ENCODE results near the gene ITGB5. TPM values are rescaled to one million over a fixed set of nuclear protein-coding genes. Genes with fewer than 3 reads are reported as not detected.
A peak's percentile ranks its signal among the peaks of the same experiment; 100 is the strongest.

The ITGB5 gene
- total RNA-seq, 1 experiment from 2014 or later = 132 TPM

DNA sequence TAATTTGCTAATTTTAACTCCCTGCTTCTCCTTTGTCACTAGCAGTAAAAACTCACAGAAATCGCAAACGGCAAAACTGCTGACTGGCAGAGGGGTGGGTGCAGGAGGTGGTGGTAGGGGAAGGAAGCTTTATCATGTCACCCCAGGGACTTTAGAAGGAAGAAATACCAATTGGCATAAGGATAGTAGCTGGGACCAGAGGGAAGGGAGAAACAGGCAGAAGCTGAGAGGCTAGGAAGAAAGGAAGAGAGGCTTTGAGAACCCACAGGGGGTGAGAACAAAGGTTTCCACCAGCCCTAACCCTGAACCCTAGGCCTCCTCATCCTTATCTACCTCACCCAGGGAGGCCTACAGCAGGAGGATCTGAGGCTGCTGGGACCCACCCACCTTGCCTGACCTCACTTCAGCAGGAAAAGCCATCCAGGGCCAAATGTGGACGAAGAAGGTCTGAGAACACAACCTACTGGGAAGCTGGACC, 10.7 kb downstream of the ITGB5 start:
- no peak for TF ChIP-seq CTCF (IDR thresholded peaks at IDR 0.05; ENCODE audit: insufficient read depth in 1 of 2, low read depth in 1 of 2, low read length in 1 of 2, severe bottlenecking in 1 of 2, unreplicated experiment in 1 of 2)

GRCh38 chr3:124873226-124873625, 13.9 kb downstream of the ITGB5 start:
- no peak overlapping the region for H3K4me3 Mint-ChIP-seq (ENCODE audit: unreplicated experiment)
- no peaks in the 10 kb centered on the region for H3K36me3 ChIP-seq (ENCODE audit: control insufficient read depth, insufficient read depth, low read length)
- POLR2A ChIA-PET = no interaction called here
- peaks cover 15% of the 10 kb centered on the region for H3K4me1 Mint-ChIP-seq (ENCODE audit: low read depth, unreplicated experiment)
- CTCF ChIA-PET = no interaction called here
- BruUV-seq (replicated peaks) = no TSS peak
- DNase-seq = no peak
- H3K36me3 Mint-ChIP-seq (ENCODE audit: insufficient read depth, unreplicated experiment) = peaks cover 9% of the 10 kb centered on the region
- H3K27ac Mint-ChIP-seq (ENCODE audit: unreplicated experiment) = no peak overlapping the region
- peaks cover 11% of the 10 kb centered on the region for H3K4me1 ChIP-seq
- H3K4me3 ChIP-seq (ENCODE audit: low read depth, low read length) = no peak overlapping the region
- no peaks in the 10 kb centered on the region for H3K27me3 Mint-ChIP-seq (ENCODE audit: insufficient read depth, unreplicated experiment)
- intact Hi-C loops (cut with micrococcal nuclease; ENCODE audit: unreplicated experiment) = no loop called here
- H3K9me3 Mint-ChIP-seq (ENCODE audit: unreplicated experiment) = no peaks in the 10 kb centered on the region
- no peaks in the 10 kb centered on the region for H3K9me3 ChIP-seq
- TF ChIP-seq CTCF (IDR thresholded peaks at IDR 0.05; ENCODE audit: insufficient read depth in 1 of 2, low read depth in 1 of 2, low read length in 1 of 2, severe bottlenecking in 1 of 2, unreplicated experiment in 1 of 2) = no peak
- H3K27me3 ChIP-seq (replicated peaks; ENCODE audit: control insufficient read depth, insufficient read depth, low read length) = no peaks in the 10 kb centered on the region

More for the DNA sequence above, 10.7 kb downstream of the ITGB5 start:
- Mint-ChIP-seq H3K4me3 (ENCODE audit: unreplicated experiment) (no peak overlapping the region), H3K4me1 (ENCODE audit: low read depth, unreplicated experiment) (peaks cover 32% of the 10 kb centered on the region), H3K27ac (ENCODE audit: unreplicated experiment) (no peak overlapping the region), H3K36me3 (ENCODE audit: insufficient read depth, unreplicated experiment) (no peaks in the 10 kb centered on the region), H3K9me3 (ENCODE audit: unreplicated experiment) (no peaks in the 10 kb centered on the region), H3K27me3 (ENCODE audit: insufficient read depth, unreplicated experiment) (no peaks in the 10 kb centered on the region)
- Histone ChIP-seq H3K36me3 (ENCODE audit: control insufficient read depth, insufficient read depth, low read length) (no peaks in the 10 kb centered on the region), H3K4me1 (peaks cover 22% of the 10 kb centered on the region), H3K9me3 (no peaks in the 10 kb centered on the region), H3K27me3 (replicated peaks; ENCODE audit: control insufficient read depth, insufficient read depth, low read length) (no peaks in the 10 kb centered on the region), H3K4me3 (ENCODE audit: low read depth, low read length) (no peak overlapping the region)
- POLR2A ChIA-PET = no interaction called here
- intact Hi-C loops (cut with micrococcal nuclease; ENCODE audit: unreplicated experiment) = no loop called here
- CTCF ChIA-PET = no interaction called here
- DNase-seq = no peak
- no TSS peak for BruUV-seq (replicated peaks)

DNA sequence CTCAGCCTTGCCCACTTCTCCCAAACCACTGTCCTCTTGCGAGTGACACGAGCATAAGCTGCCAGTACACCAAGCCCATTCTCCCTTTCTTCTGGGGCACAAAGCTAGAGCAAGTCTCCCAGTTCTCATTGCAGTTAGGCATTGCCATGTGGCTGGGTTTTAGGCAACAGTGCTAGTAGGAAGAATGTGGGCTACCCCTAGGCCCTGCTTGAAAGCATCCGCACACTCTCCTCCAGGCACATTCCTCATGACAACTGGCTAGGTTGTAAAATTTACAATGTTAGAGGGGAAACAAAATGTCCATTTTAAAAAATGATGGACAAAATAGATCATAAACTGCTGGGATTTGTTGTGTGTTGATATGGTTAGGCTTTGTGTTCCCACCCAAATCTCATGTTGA, 19.7 kb downstream of the ITGB5 start:
- Histone ChIP-seq H3K4me3 (ENCODE audit: low read depth, low read length) (no peak overlapping the region), H3K9me3 (no peaks in the 10 kb centered on the region), H3K27me3 (replicated peaks; ENCODE audit: control insufficient read depth, insufficient read depth, low read length) (no peaks in the 10 kb centered on the region), H3K36me3 (ENCODE audit: control insufficient read depth, insufficient read depth, low read length) (no peaks in the 10 kb centered on the region), H3K4me1 (no peaks in the 10 kb centered on the region)
- DNase-seq = no peak
- Mint-ChIP-seq H3K9me3 (ENCODE audit: unreplicated experiment) (no peaks in the 10 kb centered on the region), H3K27me3 (ENCODE audit: insufficient read depth, unreplicated experiment) (no peaks in the 10 kb centered on the region), H3K36me3 (ENCODE audit: insufficient read depth, unreplicated experiment) (peaks cover 9% of the 10 kb centered on the region), H3K4me3 (ENCODE audit: unreplicated experiment) (no peak overlapping the region), H3K4me1 (ENCODE audit: low read depth, unreplicated experiment) (no peaks in the 10 kb centered on the region), H3K27ac (ENCODE audit: unreplicated experiment) (peak overlapping the region; percentile 48)
- TF ChIP-seq CTCF (IDR thresholded peaks at IDR 0.05; ENCODE audit: insufficient read depth in 1 of 2, low read depth in 1 of 2, low read length in 1 of 2, severe bottlenecking in 1 of 2, unreplicated experiment in 1 of 2) = no peak
- ChIA-PET POLR2A (no interaction called here), CTCF (no interaction called here)
- BruUV-seq (replicated peaks) = no TSS peak
- intact Hi-C loops (cut with micrococcal nuclease; ENCODE audit: unreplicated experiment) = no loop called here

Data from Caco-2 (cell line).